CD4-positive, alpha-beta T cell treated with Interferon gamma for 1 hour (primary cell): ENCODE measurements around the gene NLRC3.
A peak's percentile ranks its signal among the peaks of the same experiment; 100 is the strongest.
"Not testable (repeated sequence)": the region's sequence is repeated elsewhere in the genome, so short reads cannot be mapped to it uniquely, and the experiment has no call there.

ENCODE experiments used
- DNase-seq: peaks from one replicate; pipeline ENCODE4 v3.0.0-alpha.2; 2020

Gene NLRC3

GRCh38 chr16:3510416-3510815 is 66.8 kb downstream of the NLRC3 start:
- no peak for DNase-seq

DNA sequence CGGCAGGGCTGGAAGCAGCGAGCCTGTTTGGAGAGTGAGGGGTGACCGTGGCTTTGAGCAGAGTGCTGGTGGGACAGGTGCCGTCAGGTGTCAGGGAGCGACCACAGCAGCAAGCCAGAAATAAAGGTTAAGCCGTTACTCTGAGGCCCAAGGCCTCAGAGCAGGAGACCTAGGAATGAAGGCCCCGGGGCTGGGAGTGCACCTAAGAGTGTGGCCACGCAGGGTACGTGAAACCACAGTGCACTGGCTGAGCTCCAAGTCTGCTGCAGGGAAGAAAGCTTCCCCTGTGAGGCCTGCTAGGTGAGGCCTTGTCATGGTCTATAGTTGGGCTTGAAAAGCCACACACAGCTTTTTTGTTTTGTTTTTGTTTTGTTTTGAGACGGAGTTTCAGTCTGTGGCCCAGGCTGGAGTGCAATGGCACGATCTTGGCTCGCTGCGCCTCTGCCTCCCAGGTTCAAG is 67.7 kb downstream of the NLRC3 start:
- peak; percentile 63 for DNase-seq

DNA sequence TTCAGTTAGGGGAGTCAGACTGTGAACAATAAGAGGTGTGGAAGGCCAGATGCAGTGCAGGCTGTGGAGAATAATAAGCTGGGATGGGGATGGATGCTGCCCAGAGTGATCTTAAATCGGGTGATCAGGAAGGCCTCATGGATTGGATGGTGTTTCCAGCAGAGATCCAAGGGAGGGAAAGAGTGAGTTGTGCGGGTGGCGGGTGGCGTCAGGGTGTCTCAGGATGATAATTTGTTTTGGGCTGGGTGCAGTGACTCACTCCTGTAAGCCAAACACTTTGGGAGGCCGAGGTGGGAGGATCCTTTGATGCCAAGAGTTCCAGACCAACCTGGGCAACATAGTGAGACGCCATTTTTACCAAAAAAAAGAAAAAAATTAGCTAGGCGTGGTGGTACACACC is 68.5 kb downstream of the NLRC3 start:
- no peak for DNase-seq

DNA sequence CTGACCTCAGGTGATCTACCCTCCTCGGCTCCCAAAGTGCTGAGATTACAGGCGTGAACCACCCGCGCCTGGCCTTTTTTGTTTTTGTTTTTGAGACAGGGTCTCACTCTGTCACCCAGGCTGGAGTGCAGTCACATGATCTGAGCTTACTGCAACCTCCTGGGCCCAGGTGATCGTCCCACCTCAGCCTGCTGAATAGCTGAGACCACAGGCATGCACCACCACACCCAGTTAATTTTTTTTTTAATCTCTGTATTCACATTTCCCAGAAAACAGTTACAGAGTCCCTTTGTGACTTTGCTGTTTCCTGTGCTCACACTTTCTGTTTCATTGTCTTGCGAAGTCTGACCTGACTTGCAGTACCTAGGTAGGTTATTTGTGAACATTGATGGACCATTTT is 73.7 kb downstream of the NLRC3 start:
- DNase-seq = peak; percentile 68

DNA sequence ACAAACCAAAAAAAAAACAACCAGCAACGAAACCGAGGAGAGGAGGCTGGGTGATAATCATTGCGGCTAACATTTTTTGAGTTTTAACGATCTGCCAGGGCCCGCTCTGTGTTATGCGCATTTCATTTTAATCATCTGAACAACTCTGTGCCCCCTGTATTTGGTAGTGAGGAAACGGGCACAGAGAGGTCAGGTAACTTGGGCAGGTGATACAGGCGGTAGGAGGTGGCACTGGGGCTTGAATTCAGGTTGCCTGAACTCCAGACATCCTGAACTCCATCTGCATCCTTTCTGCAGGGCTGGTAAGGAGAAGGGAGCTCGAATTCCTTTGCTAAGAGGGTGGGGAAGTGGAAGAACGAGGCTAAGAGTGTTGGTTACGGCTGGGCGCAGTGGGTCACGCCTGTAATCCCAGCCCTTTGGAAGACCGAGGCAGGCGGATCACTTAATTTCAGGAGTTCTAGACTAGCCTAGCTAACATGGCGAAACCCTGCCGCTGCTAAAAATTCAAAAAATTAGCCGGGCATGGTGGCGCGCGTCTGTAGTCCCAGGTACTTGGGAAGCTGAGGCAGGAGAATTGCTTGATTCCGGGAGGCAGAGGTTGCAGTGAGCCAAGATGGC is 75.3 kb downstream of the NLRC3 start:
- no peak for DNase-seq

GRCh38 chr16:3501412-3501761 is 75.8 kb downstream of the NLRC3 start:
- not testable (repeated sequence) for DNase-seq

DNA sequence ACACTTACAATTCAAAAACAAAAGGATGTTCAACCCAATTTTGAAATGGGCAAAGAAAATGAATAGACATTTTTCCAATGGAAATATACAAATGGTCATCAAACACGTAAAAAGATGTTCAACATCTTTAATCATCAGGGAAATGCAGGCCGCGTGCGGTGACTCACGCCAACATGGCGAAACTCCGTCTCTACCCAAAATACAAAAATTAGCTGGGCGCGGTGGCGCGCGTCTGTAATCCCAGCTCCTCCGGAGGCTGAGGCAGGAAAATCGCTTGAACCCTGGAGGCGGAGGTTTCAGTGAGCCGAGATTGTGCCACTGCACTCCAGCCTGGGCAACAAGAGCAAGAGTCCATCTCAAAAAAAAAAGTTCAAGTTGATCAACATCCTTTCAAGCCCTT is 78.2 kb downstream of the NLRC3 start:
- DNase-seq = no peak

- no peak for DNase-seq
Measured at GRCh38 chr16:3497771-3498170, 79.4 kb downstream of the NLRC3 start.

DNA sequence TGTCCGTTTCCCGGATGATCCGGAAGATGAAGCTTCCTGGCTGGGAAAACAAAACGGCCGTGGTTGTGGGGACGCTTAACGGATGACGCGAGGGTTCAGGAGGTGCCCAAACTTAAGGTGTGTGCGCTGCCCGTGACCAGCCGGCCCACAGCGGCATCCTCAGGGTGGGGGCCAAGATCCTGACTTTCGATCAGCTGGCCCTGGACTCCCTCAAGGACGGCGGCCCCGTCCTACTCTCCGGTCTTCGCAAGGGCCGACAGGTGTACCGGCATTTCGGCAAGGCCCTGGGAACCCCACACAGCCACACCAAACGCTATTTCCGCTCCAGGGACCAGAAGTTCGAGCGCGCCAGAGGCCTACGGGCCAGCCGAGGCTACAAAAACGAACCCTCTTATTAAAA is 80.8 kb downstream of the NLRC3 start:
- no peak for DNase-seq

GRCh38 chr16:3495176-3495575 is 82.0 kb downstream of the NLRC3 start, which contains the start of gene C16orf90:
Gene C16orf90 (minus strand): TSS chr16:3495489. CDS start chr16:3495421, 68 bp downstream.
- no peak for DNase-seq

DNA sequence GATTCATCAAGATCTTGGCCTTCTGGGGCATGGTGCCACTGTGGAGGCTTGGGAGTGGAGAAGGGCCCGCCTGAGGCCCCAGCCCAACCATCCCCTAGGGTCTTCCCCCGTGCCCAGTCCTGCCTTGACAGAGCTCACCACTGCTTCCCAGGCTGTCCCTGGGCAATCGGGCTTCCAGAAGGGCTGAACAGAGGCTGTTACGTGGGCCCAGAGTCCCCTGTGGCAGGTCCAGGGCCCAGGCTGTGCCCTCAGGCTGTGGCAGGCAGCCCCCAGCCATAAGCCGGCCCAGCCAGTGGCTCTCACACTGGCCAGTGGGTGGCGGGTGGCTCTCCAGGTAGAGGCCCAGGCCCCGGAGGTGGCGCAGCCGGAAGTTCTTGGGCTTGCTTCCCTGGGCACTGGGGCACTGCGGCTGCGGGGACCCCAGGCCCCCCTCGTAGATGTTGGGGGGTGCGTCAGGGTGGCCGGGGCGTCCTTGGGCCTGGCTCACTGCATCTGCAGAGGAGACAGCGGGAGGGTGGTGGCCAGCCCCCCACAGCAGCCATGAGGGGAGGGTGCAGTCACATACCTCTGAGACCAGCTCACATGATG is 82.7 kb downstream of the NLRC3 start:
- no peak for DNase-seq

DNA sequence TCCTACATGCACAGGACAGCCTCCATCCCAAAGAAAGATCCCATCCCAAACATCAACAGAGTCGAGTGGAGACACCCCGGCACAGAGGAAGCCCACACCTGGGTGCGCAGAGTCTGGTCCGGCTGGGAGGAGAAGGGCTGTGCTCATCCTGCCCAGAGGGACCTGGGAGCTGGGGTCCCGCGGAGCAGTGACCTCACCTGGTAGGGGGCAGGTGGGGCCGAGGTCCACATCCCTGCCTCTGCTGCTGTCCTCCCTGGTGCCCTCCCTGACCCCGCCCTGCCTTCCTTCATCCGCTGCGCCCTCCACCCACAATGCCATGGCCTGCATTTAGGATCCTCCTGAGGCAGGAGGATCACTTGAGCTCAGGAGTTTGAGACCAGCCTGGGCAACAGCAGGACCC is 84.8 kb downstream of the NLRC3 start:
- DNase-seq = no peak

DNA sequence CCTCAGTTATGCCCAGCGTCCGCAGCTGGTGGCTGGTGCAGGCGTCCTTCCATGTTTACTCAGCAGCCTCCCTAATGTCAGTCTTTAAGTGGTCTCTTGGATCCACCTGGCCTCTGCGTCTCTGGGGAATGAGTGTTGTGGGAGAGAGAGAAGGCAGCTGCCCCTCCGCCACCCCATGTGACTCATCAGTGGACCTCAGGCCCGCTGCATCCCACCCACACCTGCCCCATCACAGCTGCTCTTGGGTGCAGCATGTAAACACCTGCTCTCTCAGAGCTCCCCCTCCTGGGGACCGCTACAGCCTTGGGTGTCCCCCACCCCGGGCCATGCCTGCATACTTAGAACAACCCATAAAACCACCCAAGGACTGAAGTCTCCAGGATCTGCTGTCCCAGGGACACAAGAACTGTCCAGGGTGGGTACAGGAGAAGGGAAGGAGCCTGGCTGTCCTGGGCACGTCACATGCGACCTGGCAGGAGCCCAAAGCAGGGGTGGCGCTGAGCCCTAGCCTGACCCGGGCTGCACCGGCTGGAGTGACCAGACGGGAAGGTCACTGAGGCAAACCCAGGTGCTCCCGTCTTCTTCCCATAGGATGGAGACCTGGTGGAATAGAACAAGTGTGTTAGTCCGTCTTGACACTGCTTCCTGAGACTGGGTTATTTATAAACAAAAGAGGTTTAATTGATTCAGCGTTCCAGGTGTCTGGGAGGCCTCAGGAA is 86.1 kb downstream of the NLRC3 start:
- no peak for DNase-seq
